GM08714 (cell line): ENCODE results near the gene PHF21A.
A peak's percentile ranks its signal among the peaks of the same experiment; 100 is the strongest.
"Not testable (repeated sequence)": the region's sequence is repeated elsewhere in the genome, so short reads cannot be mapped to it uniquely, and the experiment has no call there.

Experiments
- H3K4me3 ChIP-seq: fragments of 200-500 bp; sonication (Bioruptor generic); 2 replicates; pipeline ENCODE4 v1.5.1; 2014; ENCODE audit warnings: mild to moderate bottlenecking, low read length, inconsistent platforms
- ZNF274 ChIP-seq: IDR thresholded peaks from 2 replicates; pipeline ENCODE4 v1.6.1; 2012; ENCODE audit warnings: mild to moderate bottlenecking, low read depth, low read length

The PHF21A gene

GRCh38 chr11:45904309-45904915 lies 216.8 kb downstream of the PHF21A start:
- H3K4me3 ChIP-seq = no peak overlapping the region
- no peak for TF ChIP-seq ZNF274

DNA sequence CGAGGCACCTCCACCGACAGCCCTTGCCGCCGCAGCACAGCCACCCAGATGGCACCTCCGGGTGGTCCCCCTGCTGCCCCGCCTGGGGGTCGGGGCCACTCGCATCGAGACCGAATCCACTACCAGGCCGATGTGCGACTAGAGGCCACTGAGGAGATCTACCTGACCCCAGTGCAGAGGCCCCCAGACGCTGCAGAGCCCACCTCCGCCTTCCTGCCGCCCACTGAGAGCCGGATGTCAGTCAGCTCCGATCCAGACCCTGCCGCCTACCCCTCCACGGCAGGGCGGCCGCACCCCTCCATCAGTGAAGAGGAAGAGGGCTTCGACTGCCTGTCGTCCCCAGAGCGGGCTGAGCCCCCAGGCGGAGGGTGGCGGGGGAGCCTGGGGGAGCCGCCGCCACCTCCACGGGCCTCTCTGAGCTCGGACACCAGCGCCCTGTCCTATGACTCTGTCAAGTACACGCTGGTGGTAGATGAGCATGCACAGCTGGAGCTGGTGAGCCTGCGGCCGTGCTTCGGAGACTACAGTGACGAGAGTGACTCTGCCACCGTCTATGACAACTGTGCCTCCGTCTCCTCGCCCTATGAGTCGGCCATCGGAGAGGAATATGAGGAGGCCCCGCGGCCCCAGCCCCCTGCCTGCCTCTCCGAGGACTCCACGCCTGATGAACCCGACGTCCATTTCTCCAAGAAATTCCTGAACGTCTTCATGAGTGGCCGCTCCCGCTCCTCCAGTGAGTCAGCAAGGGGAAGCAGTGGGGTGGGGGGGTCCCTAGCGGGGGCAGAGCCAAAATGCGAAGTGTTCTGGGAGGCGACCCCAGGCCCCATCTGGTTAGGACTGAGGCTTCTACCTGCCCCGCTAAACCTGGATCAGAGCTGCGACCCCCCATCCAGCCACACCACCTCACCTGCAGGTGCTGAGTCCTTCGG lies 218.5 kb downstream of the PHF21A start:
- no peak overlapping the region for H3K4me3 ChIP-seq
- TF ChIP-seq ZNF274 = no peak

DNA sequence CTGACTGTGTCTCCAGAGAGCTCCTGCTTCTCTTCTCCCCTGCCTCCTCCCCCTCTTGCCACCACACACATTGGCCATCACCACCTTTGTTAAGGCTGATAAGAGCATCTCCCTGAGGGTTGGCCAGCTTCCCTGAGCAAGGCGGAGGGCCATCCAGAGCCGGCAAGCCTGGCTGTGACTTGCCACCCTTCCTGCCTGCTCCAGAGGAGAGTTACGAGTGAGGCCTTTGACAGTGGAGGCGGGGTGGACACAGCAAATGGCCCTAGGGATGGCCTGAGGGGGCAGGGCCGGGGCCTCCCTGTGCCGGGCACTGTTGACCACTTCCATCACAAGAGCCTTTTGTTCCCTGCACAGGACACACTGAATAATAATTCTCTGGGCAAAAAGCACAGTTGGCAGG lies 219.6 kb downstream of the PHF21A start:
- no peak overlapping the region for H3K4me3 ChIP-seq
- TF ChIP-seq ZNF274 = no peak

GRCh38 chr11:45900916-45901617 lies 220.2 kb downstream of the PHF21A start:
- TF ChIP-seq ZNF274 = no peak
- no peak overlapping the region for H3K4me3 ChIP-seq

DNA sequence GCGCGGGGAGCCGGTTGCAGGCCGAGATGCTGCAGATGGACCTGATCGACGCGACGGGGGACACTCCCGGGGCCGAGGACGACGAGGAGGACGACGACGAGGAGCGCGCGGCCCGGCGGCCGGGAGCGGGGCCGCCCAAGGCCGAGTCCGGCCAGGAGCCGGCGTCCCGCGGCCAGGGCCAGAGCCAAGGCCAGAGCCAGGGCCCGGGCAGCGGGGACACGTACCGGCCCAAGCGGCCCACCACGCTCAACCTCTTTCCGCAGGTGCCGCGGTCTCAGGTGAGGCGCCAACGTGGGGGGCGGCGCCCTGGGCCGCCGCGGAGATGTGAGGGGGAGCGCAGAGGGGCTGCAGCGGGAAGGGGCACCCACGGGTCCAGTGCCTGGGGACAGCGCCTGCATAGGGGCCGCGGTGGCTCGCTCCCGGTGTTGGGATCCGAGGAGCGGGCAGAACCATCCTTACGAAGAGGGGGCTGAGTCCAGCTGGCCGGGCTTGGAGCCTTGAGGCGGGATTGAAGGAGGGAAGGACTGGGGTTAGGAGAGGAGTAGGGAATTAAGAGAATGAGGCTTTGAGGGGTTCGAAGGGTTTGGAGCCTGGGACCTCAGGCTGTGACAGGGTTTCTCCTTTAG lies 221.0 kb downstream of the PHF21A start:
- not testable (repeated sequence) for H3K4me3 ChIP-seq

- no peak for TF ChIP-seq ZNF274
- peak overlapping the region; percentile 37; the same call in 1 of the 2 replicates for H3K4me3 ChIP-seq
Observed at GRCh38 chr11:45899448-45900174, 221.6 kb downstream of the PHF21A start.

DNA sequence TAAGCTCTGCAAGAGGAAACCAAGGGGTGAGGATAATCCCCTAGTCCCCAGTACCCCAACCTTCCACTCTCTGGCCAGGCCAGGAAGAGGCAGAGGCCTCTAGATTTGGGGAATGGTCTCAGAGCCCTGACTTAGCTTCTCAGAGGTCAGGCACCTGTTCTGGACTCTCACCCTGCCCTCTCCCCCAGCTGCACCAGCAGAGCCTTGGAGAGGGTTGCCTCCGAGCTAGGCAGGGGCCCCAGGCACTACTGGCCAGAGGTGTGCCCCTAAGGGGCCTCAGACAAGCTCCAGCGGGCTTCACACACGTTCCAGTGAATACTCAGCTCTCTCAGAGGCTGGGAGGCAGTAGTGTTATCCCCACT lies 222.2 kb downstream of the PHF21A start:
- no peak for TF ChIP-seq ZNF274
- no peak overlapping the region for H3K4me3 ChIP-seq

- H3K4me3 ChIP-seq = no peak overlapping the region
- TF ChIP-seq ZNF274 = no peak
Observed at GRCh38 chr11:45897556-45897955, 223.7 kb downstream of the PHF21A start.

GRCh38 chr11:45896422-45896984 lies 224.8 kb downstream of the PHF21A start:
- TF ChIP-seq ZNF274 = no peak
- H3K4me3 ChIP-seq = no peak overlapping the region

GRCh38 chr11:45895553-45896259 lies 225.5 kb downstream of the PHF21A start:
- no peak overlapping the region for H3K4me3 ChIP-seq
- no peak for TF ChIP-seq ZNF274

- H3K4me3 ChIP-seq = no peak overlapping the region
- TF ChIP-seq ZNF274 = no peak
Observed at GRCh38 chr11:45894555-45895247, 226.6 kb downstream of the PHF21A start.

DNA sequence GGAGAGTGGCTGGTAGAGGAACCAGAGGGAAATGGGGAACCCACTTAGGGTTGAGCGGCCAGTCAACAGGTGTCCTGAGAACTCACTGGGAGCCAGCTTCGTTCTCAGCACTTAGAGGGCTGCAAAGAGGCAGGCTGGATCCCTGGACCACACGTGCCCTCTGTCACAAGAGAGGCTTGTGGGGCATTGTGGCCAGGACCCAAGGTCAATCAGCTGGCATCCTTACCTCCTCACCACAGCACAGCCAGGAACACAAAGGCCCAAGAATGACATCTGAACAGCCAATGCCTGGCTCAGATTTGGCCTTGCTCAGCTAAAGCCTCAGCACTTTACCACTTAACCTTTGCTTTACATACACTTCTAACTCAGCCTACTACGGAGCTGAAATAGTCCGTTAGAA lies 228.4 kb downstream of the PHF21A start:
- no peak overlapping the region for H3K4me3 ChIP-seq
- TF ChIP-seq ZNF274 = no peak
